NB4 (cell line): ENCODE data around the gene TADA1.

Source experiments
- CTCF ChIP-seq: IDR thresholded peaks from one replicate; pipeline ENCODE4 v1.5.1; 2012; ENCODE audit warnings: low read depth, low read length
- POLR2A ChIP-seq: IDR thresholded peaks from 2 replicates; pipeline ENCODE4 v1.6.1; 2011; ENCODE audit warnings: mild to moderate bottlenecking; ENCODE audit not compliant: insufficient read length; ENCODE audit errors: extremely low read depth

GRCh38 chr1:166865926-166866325 is 10.1 kb downstream of the TADA1 start:
- TF ChIP-seq POLR2A: no peak
- no peak for TF ChIP-seq CTCF
